NT2/D1 (cell line): Measurements from ENCODE around the gene CRISPLD2.

Experiments
- SUZ12 ChIP-seq: IDR thresholded peaks from 2 replicates; pipeline ENCODE4 v1.6.1; 2011; ENCODE audit not compliant: insufficient read length, insufficient read depth; ENCODE audit errors: extremely low read depth
- YY1 ChIP-seq: IDR thresholded peaks from 2 replicates; pipeline ENCODE4 v1.6.1; 2011; ENCODE audit not compliant: insufficient read length, insufficient read depth
- ZNF274 ChIP-seq: IDR thresholded peaks from 2 replicates; pipeline ENCODE4 v1.6.1; 2011; ENCODE audit warnings: mild to moderate bottlenecking, low read depth, low read length

GRCh38 chr16:84950906-84951305, 131.1 kb downstream of the CRISPLD2 start:
- TF ChIP-seq ZNF274 (no peak), YY1 (no peak), SUZ12 (no peak)
